ENCODE results near the gene IKZF2. TPM values are rescaled to one million over a fixed set of nuclear protein-coding genes. Genes with fewer than 3 reads are reported as not detected.

Gene IKZF2
- polyA plus RNA-seq, 1 donor (not counting 4 experiments of a cell fraction or from before 2014, with no cell fraction given): 8.2 TPM

DNA sequence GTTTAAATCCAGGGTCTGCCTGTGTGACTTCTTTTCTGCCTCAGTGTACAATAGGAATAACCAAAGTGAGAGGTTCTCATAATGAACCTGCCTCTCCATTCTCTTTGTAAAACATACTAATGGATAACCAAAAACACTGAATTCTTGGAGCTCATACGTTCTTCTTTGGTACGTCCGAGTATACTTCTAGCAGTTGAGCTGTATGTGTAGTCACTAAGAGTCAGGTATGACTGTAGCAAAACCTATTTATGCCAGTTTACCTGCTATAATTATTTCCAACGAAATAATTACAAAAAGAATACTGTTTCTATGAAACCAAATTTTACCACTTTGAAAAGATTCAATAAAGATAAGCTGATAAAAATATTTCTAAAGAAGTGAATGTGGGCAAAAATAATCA lies 109.2 kb downstream of the IKZF2 start:
- H3K9ac ChIP-seq (ENCODE audit: control insufficient read depth, extremely low read depth, insufficient read depth, low read length): no peak overlapping the region
- no peaks in the 10 kb centered on the region for H3K9me3 ChIP-seq (ENCODE audit: control insufficient read depth, low read depth, low read length)
- H3K4me1 ChIP-seq (ENCODE audit: control insufficient read depth, extremely low read depth, insufficient read depth, low read length): no peaks in the 10 kb centered on the region
- H3K36me3 ChIP-seq (ENCODE audit: control insufficient read depth in 2 of 2, extremely low read depth in 1 of 2, insufficient read depth in 2 of 2, low read length in 2 of 2): peaks cover 0 to 3% of the 10 kb centered on the region in 2 experiments
- H2AFZ ChIP-seq (ENCODE audit: control insufficient read depth, low read length): no peak overlapping the region
- no peaks in the 10 kb centered on the region for H4K20me1 ChIP-seq (ENCODE audit: control insufficient read depth, extremely low read depth, insufficient read depth, low read length)
- H3K4me3 ChIP-seq (ENCODE audit: control insufficient read depth in 2 of 3, extremely low read depth in 1 of 3, insufficient read depth in 2 of 3, low read depth in 1 of 3, low read length in 3 of 3): no peak overlapping the region
- no peak overlapping the region for H3K27ac ChIP-seq (ENCODE audit: control insufficient read depth, insufficient read depth, low read length)
- H3K9me1 ChIP-seq (ENCODE audit: control insufficient read depth, extremely low read depth, insufficient read depth, low read length): no peaks in the 10 kb centered on the region
- H3K79me2 ChIP-seq (ENCODE audit: control insufficient read depth, insufficient read depth, low read length): no peaks in the 10 kb centered on the region
- no peak for TF ChIP-seq EZH2 (IDR thresholded peaks at IDR 0.05; ENCODE audit: low read length)
- TF ChIP-seq, protein P1, sequence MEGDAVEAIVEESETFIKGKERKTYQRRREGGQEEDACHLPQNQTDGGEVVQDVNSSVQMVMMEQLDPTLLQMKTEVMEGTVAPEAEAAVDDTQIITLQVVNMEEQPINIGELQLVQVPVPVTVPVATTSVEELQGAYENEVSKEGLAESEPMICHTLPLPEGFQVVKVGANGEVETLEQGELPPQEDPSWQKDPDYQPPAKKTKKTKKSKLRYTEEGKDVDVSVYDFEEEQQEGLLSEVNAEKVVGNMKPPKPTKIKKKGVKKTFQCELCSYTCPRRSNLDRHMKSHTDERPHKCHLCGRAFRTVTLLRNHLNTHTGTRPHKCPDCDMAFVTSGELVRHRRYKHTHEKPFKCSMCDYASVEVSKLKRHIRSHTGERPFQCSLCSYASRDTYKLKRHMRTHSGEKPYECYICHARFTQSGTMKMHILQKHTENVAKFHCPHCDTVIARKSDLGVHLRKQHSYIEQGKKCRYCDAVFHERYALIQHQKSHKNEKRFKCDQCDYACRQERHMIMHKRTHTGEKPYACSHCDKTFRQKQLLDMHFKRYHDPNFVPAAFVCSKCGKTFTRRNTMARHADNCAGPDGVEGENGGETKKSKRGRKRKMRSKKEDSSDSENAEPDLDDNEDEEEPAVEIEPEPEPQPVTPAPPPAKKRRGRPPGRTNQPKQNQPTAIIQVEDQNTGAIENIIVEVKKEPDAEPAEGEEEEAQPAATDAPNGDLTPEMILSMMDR (optimal IDR thresholded peaks at IDR 0.05 in 1 of 3, IDR thresholded peaks at IDR 0.05 in 1 of 3, conservative IDR thresholded peaks at IDR 0.05 in 1 of 3; ENCODE audit: extremely low read depth in 1 of 3, insufficient read depth in 2 of 3, low read length in 3 of 3): no peak
- H3K27me3 ChIP-seq (ENCODE audit: control insufficient read depth, extremely low read depth, insufficient read depth, low read length): no peaks in the 10 kb centered on the region
- dilution Hi-C loops (cut with MboI; ENCODE audit: extremely low pct_ligation_motif_present, low sequenced_read_pairs): no loop called here
- DNase-seq (ENCODE audit: low read depth, low spot score) (no peak), FAIRE-seq (no peak)
- H3K4me2 ChIP-seq (ENCODE audit: control insufficient read depth, extremely low read depth, insufficient read depth, low read depth, low read length): no peak overlapping the region

DNA sequence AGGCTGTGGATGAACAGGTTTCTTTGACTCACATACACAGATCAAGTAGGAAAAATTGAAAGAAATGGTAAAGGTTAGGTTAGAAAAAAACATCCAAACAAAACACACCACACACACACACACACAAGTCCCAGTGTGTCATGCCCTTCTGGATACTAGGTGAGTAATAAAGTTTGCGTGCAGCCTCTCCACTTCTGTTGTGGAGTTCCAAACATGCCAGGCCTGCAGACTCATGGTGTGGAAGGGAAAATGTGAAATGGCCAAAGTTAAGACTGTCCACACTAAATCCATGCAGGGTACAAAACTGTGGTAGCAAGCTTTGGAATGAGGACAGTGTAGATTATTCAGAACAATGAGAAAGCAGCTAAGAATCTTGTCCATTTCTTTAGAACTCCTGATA lies 114.6 kb downstream of the IKZF2 start:
- FAIRE-seq: no peak
- H3K9ac ChIP-seq (ENCODE audit: control insufficient read depth, extremely low read depth, insufficient read depth, low read length): no peak overlapping the region
- DNase-seq (ENCODE audit: low read depth, low spot score): no peak
- H3K9me1 ChIP-seq (ENCODE audit: control insufficient read depth, extremely low read depth, insufficient read depth, low read length): no peaks in the 10 kb centered on the region
- no peak overlapping the region for H3K4me3 ChIP-seq (ENCODE audit: control insufficient read depth in 2 of 3, extremely low read depth in 1 of 3, insufficient read depth in 2 of 3, low read depth in 1 of 3, low read length in 3 of 3)
- H3K4me1 ChIP-seq (ENCODE audit: control insufficient read depth, extremely low read depth, insufficient read depth, low read length): no peaks in the 10 kb centered on the region
- no peak overlapping the region for H3K4me2 ChIP-seq (ENCODE audit: control insufficient read depth, extremely low read depth, insufficient read depth, low read depth, low read length)
- TF ChIP-seq EZH2 (IDR thresholded peaks at IDR 0.05; ENCODE audit: low read length): no peak
- TF ChIP-seq, protein P1 (optimal IDR thresholded peaks at IDR 0.05 in 1 of 3, IDR thresholded peaks at IDR 0.05 in 1 of 3, conservative IDR thresholded peaks at IDR 0.05 in 1 of 3; ENCODE audit: extremely low read depth in 1 of 3, insufficient read depth in 2 of 3, low read length in 3 of 3): no peak
- no peaks in the 10 kb centered on the region for H3K9me3 ChIP-seq (ENCODE audit: control insufficient read depth, low read depth, low read length)
- H4K20me1 ChIP-seq (ENCODE audit: control insufficient read depth, extremely low read depth, insufficient read depth, low read length): no peaks in the 10 kb centered on the region
- no peaks in the 10 kb centered on the region for H3K79me2 ChIP-seq (ENCODE audit: control insufficient read depth, insufficient read depth, low read length)
- no peak overlapping the region for H3K27ac ChIP-seq (ENCODE audit: control insufficient read depth, insufficient read depth, low read length)
- H3K27me3 ChIP-seq (ENCODE audit: control insufficient read depth, extremely low read depth, insufficient read depth, low read length): no peaks in the 10 kb centered on the region
- no peaks in the 10 kb centered on the region for H3K36me3 ChIP-seq (ENCODE audit: control insufficient read depth in 2 of 2, extremely low read depth in 1 of 2, insufficient read depth in 2 of 2, low read length in 2 of 2)
- dilution Hi-C loops (cut with MboI; ENCODE audit: extremely low pct_ligation_motif_present, low sequenced_read_pairs): no loop called here
- no peak overlapping the region for H2AFZ ChIP-seq (ENCODE audit: control insufficient read depth, low read length)

Data from keratinocyte (primary cell).